ENCODE results near the gene AFF3.

- TF ChIP-seq POLR2A (IDR thresholded peaks at IDR 0.05) (no peak), CTCF (IDR thresholded peaks at IDR 0.05) (no peak)
Observed at GRCh38 chr2:99714349-99714748, 428.0 kb downstream of the AFF3 start.
